Stimulated activated CD8-positive, alpha-beta memory T cell treated with anti-CD3 and anti-CD28 coated beads, Interleukin-4, amount 100 ng/mL, for 4 hours (primary cell): ENCODE data around the gene MAGI1.

Source experiments
- DNase-seq, 2 donors: peaks; one replicate each; pipeline ENCODE4 v3.0.0-alpha.2; 2020; ENCODE audit warnings: low read depth in 2 of 2, low spot score in 1 of 2

MAGI1 gene

DNA sequence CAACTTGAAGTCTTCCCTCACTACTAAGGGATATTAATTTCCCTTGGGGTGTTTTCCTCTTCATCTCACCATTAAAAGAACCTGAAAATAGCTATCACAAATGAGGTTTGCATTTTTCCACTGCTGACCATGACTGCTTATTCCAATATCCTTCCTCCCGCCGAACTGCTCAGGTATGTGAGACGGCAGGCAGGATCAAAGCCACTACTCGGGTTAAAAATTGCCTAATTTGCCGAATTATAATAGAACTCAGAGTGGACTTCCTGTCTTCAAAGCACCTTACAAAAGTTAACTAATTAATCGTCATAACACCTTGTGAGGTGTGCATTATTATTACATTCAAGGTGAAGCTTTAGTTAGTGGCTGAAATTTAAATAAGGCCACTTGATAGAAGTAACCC, 695.7 kb downstream of the MAGI1 start:
- DNase-seq: no peak

DNA sequence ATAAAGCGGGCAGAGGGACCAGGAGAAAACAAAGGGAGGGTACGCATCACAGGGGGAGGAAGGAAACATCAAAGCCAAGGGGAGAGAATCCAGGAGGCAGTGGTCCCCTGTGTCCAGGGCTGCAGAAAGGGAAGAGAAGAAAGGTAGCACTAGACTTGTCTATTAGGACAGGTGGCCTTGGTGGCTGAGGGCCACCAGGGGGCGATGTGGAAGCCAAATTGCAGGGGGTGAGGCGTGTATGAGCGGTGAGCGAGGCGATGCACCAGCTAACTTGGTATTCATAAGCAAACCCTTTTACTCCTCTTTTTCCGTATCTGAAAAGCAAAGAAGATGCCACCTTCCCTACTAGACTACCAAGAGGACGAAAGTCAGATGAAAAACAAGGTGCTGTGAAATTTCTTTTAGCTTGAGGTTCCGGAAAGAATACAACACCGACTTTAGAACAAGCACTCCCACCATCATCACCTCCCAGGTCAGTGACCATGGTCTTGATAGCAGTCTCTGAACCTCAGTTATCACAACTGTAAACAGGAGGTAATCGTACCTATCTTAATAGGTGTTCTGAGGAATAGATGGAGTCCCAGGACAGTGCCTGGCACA, 696.5 kb downstream of the MAGI1 start:
- no peak for DNase-seq

DNA sequence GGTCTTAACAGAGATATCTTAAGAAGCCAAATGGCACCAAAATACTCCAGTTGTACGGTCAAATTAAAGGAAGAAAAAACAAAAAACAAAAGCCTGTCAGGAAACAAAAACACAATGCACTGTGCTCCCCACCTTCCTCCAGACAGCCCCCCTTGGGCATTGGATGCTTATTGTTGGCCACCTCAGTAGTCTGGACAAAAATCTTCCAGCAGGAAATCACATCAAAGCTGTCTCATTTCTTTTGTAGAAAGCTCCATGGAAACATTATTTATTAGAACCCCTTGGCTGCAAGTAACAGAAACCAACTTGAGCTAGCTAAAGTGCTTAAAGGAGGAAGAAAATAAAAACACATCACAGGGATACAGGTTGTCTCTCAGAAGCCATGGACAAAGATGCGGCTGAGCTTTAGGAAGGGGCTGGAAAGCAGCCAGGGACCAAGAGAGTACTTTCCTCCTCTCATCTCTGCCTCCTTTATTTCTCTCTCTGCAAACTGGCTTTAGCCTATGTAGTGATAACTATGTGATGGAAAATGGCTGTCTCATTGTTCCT, 699.5 kb downstream of the MAGI1 start:
- no peak for DNase-seq

DNA sequence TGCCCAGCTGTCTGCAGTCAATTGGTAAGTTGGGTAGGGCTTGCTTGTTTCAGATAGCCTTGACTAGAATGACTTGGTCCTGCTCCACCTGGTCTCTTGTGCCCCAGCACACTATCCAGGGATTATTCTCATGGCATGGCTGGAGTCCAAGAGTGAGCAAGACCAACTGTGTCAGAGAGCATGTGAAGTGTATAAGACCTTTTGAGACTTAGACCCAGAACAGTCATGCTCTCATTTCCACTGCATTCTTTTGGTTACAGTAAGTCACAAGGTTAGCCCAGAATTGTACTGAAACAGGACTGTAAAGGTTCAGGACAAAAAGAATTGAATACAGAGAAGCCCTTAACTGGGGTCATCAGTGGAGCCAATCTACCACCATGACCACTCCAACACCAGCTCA, 700.1 kb downstream of the MAGI1 start:
- no peak for DNase-seq

DNA sequence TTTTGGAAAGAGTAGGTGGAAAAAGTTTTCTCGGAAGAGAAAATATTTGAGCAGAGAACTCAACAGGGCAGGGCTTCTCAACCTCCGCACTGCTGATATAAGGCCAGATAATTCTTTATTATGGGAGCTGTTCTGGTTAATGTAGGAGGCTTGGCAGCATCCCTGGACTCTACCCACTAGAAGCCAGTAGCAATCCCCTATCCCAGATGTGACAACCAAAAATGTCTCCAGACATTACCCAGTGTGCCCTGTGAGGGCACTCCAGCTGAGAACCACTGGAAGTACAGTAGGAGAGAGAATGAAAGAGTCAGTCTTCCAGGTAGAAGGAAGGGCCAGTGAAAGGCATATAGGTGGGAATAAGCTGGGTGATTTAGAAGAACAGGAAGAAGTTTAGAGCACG, 703.1 kb downstream of the MAGI1 start:
- DNase-seq: no peak

DNA sequence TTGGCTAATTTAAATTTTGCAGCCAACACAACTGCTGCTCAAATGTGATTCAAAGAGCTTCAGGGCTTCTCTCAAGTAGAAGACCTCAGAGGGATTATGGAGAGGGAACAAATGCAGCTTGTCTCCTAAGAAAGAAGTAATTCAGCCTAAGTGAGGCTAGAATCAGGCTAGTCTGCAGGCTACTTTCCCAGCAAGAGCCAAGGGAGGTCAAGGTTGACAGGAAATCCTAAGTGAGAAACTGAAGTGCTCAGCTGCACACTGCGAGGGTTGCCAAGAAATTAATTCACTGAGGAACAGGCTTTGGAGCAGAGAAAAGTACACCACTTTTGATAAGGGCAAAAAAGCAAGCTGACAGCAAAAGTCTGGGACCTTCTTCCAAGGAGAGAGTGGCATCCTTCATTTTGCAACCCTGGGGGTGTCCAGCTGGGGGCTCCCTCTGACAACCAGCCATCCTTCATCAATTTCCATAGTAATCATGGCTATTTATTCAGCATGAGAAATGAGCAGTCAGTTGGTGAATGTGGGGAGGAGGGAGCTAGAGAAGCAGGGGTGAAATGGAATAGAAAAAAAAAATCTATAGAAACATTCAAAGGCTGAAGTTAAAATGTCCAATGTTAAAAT, 704.6 kb downstream of the MAGI1 start:
- no peak for DNase-seq

DNA sequence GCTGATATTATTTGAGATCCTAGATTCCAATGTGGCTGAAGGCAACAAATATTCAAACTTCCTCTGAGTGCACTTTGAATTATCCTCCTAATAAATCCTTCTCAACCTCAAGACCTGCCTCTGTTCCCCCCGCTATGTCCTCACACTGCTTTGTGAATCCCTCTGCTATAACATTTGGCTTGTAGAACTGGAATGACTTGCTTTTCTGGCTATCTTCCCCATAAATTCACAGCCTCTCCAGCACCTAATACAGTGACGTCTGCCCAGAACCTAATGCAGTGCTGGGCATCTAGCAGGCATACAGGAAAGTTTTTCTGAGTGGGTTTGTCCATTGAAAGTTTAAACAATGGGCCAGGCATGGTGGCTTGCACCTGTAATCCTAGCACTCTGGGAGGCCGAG, 707.0 kb downstream of the MAGI1 start:
- DNase-seq: no peak

DNA sequence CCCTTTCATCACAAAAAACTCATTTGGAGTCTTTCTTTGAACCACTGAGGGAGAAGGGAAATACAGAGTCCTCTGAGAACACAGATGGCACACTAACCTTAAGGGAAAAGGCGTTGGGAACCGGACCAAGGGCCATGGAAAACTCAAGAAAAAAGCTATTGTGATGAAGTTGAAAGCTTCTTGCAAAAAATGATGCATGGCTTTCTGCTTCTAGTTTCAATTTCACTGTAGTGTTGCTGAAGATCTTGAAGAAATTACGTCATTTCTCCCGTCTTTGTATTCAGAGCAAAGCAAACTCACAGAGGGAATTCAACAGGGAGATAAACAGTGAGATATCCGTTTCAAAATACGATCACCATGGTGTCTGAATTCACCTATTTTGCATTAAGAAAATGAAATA, 708.6 kb downstream of the MAGI1 start:
- no peak for DNase-seq

DNA sequence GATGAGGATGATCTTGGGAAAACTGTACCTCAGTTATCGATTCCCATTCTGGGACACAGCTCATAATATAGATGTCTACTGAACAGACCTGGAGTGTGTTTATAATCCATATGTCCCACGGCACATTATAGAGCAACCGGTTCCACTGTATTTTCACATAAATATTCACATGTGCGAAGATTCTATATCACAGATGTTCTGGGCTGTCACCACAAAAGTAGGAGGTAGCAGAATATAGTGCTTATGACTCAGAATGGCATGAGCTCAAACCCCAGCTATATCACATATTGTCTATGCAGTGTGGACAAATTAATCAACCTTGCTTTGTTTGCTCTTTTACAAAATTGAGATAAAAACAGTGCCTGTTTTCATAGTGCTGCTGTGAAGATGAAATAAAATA, 710.6 kb downstream of the MAGI1 start:
- DNase-seq: no peak

DNA sequence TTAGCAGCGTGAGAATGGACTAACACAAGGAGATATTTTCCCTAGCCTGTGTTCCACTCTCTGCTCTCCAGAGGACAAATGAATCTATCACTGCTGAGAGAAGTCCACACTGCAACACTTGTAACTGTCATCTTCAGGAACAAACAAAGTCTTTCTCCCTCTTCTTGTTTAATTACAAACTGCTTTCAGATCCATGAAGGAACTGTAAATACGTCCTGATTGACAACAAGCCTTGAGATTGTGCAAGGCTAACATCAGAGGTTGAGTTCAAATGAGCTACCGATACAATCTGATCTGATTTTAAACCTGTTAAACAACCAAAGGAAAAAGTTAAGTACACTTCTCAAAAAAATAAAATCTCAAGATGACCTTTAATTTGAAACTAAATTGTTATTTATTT, 712.1 kb downstream of the MAGI1 start:
- DNase-seq: no peak

DNA sequence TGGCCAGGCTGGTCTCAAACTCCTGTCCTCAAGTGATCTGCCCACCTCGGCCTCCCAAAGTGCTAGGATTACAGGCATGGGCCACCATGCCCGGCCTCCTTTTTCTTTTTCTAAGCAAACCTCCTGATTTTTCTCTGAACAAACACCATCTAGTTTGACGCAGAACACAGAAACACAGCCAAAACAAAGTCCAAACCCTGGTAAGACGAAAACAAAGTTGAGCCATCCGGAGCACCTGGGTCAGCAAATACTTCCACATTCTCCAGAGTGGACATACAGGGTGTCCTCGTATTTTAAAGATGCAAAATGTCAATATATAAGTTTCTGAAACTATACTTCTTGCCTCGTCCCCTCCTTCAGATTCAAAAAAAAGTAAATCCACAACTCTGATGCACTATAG, 715.8 kb downstream of the MAGI1 start:
- DNase-seq: no peak

DNA sequence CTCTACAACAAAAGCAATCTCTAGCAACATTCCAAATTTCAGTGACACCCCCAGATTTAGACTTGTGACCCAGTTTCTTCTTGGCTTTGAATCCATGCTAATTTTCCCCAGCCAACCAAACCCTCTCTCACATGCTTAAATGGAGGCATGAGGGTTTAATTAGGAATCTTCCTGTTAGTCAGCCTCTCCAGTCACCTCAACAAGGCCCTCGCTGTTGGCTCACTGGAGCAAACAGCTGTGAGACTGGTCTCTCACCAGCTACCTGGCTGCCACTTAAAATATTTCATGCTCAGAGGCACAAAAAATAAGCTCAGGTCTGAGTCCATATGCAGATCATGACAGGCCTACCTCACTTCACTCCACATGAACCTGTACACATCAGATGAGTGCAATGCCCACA, 720.5 kb downstream of the MAGI1 start:
- no peak for DNase-seq

DNA sequence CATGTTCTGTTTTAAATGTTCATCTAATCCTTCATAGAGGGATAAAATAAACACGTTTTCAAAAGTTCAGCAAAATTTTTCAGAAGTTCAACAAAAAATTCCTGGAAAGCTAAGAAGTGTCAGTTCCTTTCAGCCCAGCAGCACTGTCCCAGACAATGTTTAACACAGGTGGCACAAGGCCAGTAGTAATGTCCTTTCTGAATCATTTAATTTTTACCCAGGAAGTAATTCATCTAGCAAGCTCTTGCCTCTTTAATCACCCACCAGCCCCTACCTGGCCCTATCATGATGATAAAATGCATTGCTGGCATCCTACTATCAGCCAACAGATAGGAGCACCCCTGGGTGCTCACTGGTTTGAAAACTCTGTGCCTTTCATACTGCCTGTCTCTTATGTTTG, 723.8 kb downstream of the MAGI1 start:
- no peak for DNase-seq

DNA sequence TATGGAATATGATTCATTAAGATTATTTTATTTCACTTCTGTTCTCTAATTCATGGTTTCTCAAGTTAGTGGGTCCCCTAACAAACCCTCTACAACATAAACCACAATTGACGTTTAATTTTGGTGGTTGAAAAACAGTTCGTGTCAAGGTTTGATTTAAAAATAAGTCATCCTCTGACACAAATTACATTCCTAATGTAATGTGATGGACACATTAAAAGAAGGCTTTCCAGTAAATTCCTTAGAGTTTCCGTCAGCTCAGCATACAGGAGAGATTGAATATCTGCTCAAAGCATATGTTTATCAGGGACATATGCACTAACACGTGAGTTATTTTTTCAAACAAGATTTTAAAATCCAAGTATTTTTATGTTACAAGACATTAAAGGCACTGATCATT, 724.4 kb downstream of the MAGI1 start:
- DNase-seq: no peak

DNA sequence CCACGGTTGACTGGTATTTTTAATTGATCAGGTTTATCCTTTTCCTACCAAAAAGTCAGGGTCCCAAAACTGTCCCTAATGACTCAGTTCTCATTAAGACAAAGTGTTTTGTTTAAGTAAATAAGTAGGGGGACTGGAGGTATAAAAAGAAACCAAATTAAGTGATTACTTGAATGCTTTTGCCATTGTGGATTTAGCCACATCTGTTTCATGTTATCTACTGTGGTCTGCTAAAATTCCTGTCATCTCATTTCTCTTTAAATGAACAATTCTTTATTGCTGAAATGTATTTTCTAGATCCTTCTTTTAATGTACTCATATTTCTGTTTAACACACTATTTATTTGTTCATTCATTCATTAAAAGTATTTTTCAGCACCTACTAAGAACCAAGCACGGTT, 725.1 kb downstream of the MAGI1 start:
- DNase-seq: no peak

DNA sequence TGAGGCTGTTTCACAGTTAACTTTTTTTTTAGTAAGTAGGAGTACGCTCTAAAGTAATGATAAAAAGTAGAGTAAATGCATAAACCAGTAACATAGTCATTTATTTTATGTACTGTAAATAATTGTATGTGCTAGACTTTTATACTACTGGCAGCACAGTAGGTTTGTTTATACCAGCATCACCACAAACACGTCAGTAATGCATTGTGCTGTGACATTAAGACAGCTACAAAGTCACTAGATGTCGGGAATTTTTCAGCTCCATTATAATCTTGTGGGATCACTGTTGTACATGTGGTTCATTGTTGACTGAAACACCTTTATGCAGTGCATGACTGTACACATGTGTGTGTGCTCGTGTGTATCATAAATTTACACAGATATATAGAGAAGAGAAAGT, 732.9 kb downstream of the MAGI1 start:
- DNase-seq: no peak
